Erythroblast (primary cell): ENCODE measurements around the gene STEAP1B.
"Not testable (repeated sequence)": the region's sequence is repeated elsewhere in the genome, so short reads cannot be mapped to it uniquely, and the experiment has no call there.

ENCODE experiments used
- GATA1 ChIP-seq: IDR thresholded peaks from 2 replicates; pipeline ENCODE4 v1.6.1; 2011; ENCODE audit warnings: low read depth, mild to moderate bottlenecking, control low read depth, low read length, moderate library complexity
- POLR2A ChIP-seq: IDR thresholded peaks from 2 replicates; pipeline ENCODE4 v1.6.1; 2011; ENCODE audit warnings: mild to moderate bottlenecking, low read length

DNA sequence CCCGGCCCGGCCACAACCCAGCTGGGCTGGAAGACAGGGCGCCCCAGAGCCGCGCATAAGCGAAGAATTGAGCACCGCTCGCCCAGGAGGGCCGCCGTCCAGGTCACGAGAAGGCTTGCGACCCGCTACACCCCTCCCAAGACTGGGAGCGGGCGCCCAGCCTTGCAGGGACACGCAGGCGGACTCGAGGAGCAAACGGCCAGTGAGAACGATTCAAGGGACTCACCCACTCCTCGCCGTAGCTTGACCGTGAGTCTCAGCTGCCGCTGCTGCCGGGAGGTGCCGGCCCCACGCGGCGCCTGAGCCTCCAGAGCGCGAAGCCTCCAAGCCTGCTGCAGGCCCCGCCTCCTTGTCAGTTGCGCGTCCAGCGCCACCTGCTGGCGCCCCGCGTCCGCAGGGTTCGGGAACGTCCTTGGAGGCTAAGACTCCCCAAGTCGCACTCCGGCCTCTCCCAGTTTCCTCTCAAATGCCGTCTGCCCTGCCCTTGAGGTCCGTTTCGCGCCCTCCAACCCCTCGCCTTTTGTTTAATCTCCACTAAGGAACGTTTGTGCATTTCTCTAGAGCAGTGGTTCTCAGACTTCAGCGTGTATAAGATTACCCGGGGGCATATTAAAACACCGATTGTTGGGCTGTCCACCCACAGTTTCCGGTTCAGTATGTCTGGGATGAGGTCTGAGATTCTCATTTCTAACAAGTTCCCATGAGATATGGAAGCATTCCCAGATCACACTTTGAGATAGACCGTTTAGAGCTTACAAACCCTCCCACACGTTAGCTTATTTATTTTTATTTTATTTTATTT is at the start of gene STEAP1B:
- TF ChIP-seq POLR2A, GATA1: not testable (repeated sequence)
